CD4-positive, alpha-beta T cell (primary cell): ENCODE results near the gene NOB1. TPM values are rescaled to one million over a fixed set of nuclear protein-coding genes. Genes with fewer than 3 reads are reported as not detected.
"Not testable (repeated sequence)": the region's sequence is repeated elsewhere in the genome, so short reads cannot be mapped to it uniquely, and the experiment has no call there.

Experiments
- ATAC-seq: fragments of 200-7000 bp; cut with Tn5 transposase; one replicate; pipeline ENCODE4 v1.10.0; 2022; ENCODE audit warnings: mild to moderate bottlenecking; ENCODE audit not compliant: poor library complexity
- CTCF ChIA-PET: fragments of 350-600 bp; sonication (Branson Sonifier 250); formaldehyde crosslinking; loops from one replicate; lab custom pipeline; 2021; ENCODE audit warnings: antibody characterized with exemption, inconsistent platforms; lab: Charles Lee
- POLR2A ChIA-PET: fragments of 350-600 bp; sonication (Branson Sonifier 250); formaldehyde crosslinking; loops from one replicate; lab custom pipeline; 2021; ENCODE audit warnings: antibody characterized with exemption, inconsistent platforms; lab: Charles Lee
- DNase-seq, 14 experiments: peaks; one replicate each; pipeline ENCODE4 v3.0.0-alpha.2; 2013 to 2020; ENCODE audit warnings: mixed read lengths in 2 of 14
- H3K27ac ChIP-seq, 2 donors: one replicate each; pipeline versions ENCODE4 v1.5.1 to v1.7.0; 2013; ENCODE audit warnings: low read length in 2 of 2, low read depth in 1 of 2, mild to moderate bottlenecking in 1 of 2
- H3K27me3 ChIP-seq, 2 experiments: 1 replicate in 1 of 2; 2 replicates in 1 of 2; pipeline versions ENCODE4 v1.6.1 to v1.7.0; 2013; ENCODE audit warnings: low read length in 2 of 2, control low read depth in 1 of 2, mild to moderate bottlenecking in 1 of 2, moderate library complexity in 1 of 2; ENCODE audit not compliant: insufficient read depth in 2 of 2, control insufficient read depth in 1 of 2
- H3K36me3 ChIP-seq: one replicate; pipeline ENCODE4 v1.6.1; 2013; ENCODE audit warnings: low read length, control low read depth; ENCODE audit not compliant: insufficient read depth
- H3K4me1 ChIP-seq: one replicate; pipeline ENCODE4 v1.6.1; 2013; ENCODE audit warnings: low read length, control low read depth; ENCODE audit not compliant: insufficient read depth
- H3K4me3 ChIP-seq: one replicate; pipeline ENCODE4 v1.5.1; 2013; ENCODE audit warnings: mild to moderate bottlenecking, low read length, moderate library complexity
- H3K9me3 ChIP-seq, 2 experiments: 1 replicate in 1 of 2; 2 replicates in 1 of 2; pipeline versions ENCODE4 v1.6.1 to v1.7.0; 2013; ENCODE audit warnings: low read length in 2 of 2, mild to moderate bottlenecking in 2 of 2, control low read depth in 1 of 2, moderate library complexity in 1 of 2; ENCODE audit not compliant: control insufficient read depth in 1 of 2, insufficient read depth in 1 of 2
- H3K27ac Mint-ChIP-seq: one replicate; pipeline ENCODE4 v1.8.0; 2020; ENCODE audit warnings: mixed read lengths
- H3K27me3 Mint-ChIP-seq: one replicate; pipeline ENCODE4 v1.8.0; 2021; ENCODE audit warnings: mixed read lengths
- H3K36me3 Mint-ChIP-seq: one replicate; pipeline ENCODE4 v1.8.0; 2021; ENCODE audit warnings: low read depth, mixed read lengths
- H3K4me1 Mint-ChIP-seq: one replicate; pipeline ENCODE4 v1.8.0; 2021; ENCODE audit warnings: low read depth, mixed read lengths
- H3K4me3 Mint-ChIP-seq: one replicate; pipeline ENCODE4 v1.8.0; 2020; ENCODE audit warnings: mild to moderate bottlenecking, mixed read lengths
- H3K9me3 Mint-ChIP-seq: one replicate; pipeline ENCODE4 v1.8.0; 2020; ENCODE audit warnings: mixed read lengths
- intact Hi-C, 2 experiments: fragments of 100-400 bp; cut with DNase I in 1 of 2; cut with micrococcal nuclease in 1 of 2; formaldehyde crosslinking; loops; one replicate each; pipeline versions ENCODE4 v1.15.1 to v1.9.0; 2023 to 2025; cut with DNase I, micrococcal nuclease
- total RNA-seq, 174 experiments: library from RNA in 2 of 174; stranded (reverse) in 2 of 174; gene quantifications; one replicate each; pipeline ENCODE4 v1.2.3 and lab custom pipeline; 2021 to 2026
- TF ChIP-seq, protein P1 (sequence below): fragments of 200-600 bp; IDR thresholded peaks from one replicate; pipeline ENCODE4 v1.8.0; 2022; ENCODE audit warnings: antibody characterized with exemption, mild to moderate bottlenecking

Gene NOB1
- total RNA-seq, 2 experiments from 2014 or later, result 31.0 to 33.9 TPM

DNA sequence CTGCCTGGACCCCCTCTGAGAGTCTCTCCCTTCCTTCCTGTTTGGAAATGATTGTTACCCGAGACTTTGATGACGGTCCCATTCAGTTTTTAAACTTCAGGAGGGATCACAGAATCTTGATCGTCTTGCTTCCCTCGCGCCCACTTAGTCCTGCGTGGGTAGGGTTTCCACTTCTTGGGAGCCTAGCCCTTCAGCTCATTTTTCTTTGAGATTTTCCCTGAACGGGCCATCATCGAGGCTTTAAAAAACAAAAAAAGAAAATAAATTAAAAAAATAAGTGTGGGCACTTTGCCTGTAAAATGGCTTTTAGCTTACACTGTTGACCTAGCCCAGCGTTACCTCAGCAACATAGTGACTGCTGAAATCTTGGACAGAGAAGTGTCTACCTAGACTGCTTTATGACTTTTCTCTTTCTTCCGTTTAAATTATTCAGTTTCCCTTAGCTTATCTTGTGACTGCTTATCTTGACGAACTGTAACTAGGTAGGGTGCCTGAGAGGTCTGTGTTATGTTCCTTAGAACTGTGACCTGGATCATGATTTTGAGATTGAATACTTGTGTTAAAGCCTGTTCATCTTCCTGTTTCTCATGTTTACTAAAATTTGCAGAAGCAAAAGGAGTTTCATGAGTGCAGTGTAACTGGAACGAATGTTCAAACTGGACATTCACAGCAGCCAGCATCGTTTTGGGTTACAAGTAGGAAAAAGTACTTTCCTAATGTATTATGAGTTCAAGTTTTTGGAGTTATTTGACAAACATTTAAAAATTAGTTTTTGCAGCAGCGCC is 8.3 kb upstream of the NOB1 start:
- DNase-seq (peak in 5 of 14 experiments; percentile 10 to 57 (median 50)), ATAC-seq (peak; percentile 63)
- POLR2A ChIA-PET, result interaction anchor here (0.6 to 2.4 kb wide), 10 partner anchors 9 to 540 kb away, joined by 3 to 38 read pairs (median 4); partner anchors contain the start of genes AARS1, CYB5B, NOB1 and NQO1
- Mint-ChIP-seq H3K4me3 (peak overlapping the region; percentile 86), H3K4me1 (peaks cover 40% of the 10 kb centered on the region), H3K9me3 (no peaks in the 10 kb centered on the region), H3K36me3 (peaks cover 23% of the 10 kb centered on the region), H3K27me3 (no peaks in the 10 kb centered on the region), H3K27ac (peak overlapping the region; percentile 98)
- CTCF ChIA-PET, result interaction anchor here (0.6 to 3.6 kb wide), 2 partner anchors 8 to 53 kb away, joined by 3 to 17 read pairs; partner anchors contain the start of gene NOB1
- Histone ChIP-seq H3K27ac (peak overlapping the region; percentile 86 to 90), H3K4me3 (peak overlapping the region; percentile 98), H3K27me3 (no peaks in the 10 kb centered on the region), H3K36me3 (no peaks in the 10 kb centered on the region), H3K9me3 (no peaks in the 10 kb centered on the region), H3K4me1 (peaks cover 20% of the 10 kb centered on the region)
- intact Hi-C loops, result loop anchor here (2.0 to 5.0 kb wide), 3 partner anchors 196 to 452 kb away; partner anchors contain the start of genes NFAT5 (in 2 of the 2) and VPS4A (in 1 of the 2)
- TF ChIP-seq, protein P1, sequence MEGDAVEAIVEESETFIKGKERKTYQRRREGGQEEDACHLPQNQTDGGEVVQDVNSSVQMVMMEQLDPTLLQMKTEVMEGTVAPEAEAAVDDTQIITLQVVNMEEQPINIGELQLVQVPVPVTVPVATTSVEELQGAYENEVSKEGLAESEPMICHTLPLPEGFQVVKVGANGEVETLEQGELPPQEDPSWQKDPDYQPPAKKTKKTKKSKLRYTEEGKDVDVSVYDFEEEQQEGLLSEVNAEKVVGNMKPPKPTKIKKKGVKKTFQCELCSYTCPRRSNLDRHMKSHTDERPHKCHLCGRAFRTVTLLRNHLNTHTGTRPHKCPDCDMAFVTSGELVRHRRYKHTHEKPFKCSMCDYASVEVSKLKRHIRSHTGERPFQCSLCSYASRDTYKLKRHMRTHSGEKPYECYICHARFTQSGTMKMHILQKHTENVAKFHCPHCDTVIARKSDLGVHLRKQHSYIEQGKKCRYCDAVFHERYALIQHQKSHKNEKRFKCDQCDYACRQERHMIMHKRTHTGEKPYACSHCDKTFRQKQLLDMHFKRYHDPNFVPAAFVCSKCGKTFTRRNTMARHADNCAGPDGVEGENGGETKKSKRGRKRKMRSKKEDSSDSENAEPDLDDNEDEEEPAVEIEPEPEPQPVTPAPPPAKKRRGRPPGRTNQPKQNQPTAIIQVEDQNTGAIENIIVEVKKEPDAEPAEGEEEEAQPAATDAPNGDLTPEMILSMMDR, result no peak

DNA sequence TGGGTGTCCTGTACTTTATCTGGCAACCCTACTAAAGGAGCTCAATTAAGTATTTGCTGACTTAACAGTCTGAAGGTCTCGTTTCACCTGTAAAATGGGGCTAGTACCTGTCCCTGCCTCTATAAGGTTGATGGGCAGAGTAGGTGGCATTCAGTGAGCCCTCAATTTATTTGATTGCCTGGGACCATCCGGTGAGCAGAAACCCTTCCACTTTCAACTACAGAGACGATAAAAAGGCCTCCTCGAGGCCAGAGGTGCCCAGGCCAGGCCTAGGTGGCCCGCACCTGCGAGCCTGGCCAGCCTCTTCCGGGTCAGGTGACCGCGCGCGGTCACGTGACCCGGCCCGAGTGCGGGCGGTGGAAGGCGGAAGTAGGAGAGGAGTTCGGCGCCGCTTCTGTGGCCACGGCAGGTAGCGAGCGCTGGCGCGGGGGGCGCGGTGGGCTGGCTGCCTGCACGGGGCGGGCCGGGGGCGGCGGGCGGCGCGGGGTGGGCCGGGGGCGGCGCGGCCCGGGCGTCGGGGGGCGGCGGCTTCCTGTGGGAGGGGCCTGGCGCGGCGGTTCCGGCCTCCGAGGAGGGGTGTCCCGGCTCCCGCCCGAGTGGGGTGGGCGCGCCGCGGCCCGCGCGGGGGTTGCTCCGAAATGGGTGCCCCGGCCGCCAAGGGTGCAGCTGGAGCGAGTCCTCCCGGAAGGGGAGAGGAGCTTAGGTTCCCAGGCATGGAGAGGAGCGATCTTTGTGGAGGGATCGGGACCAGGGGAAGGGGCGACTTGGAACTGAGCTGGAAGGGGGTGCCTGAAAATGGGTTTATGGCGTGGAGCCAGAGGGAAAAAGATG is 7.5 kb upstream of the NOB1 start, which contains the start of gene WWP2:
TSS of gene WWP2 (plus strand) at position 350 of the 831 bp plus-strand sequence. CDS start 24,679 bp downstream, outside the sequence.
- Histone ChIP-seq H3K9me3 (no peaks in the 10 kb centered on the region), H3K4me3 (peak within 1 kb of the TSS; percentile 98), H3K4me1 (peaks cover 20% of the 10 kb centered on the region), H3K27ac (peak within 1 kb of the TSS; percentile 89 to 92), H3K36me3 (no peaks in the 10 kb centered on the region), H3K27me3 (no peaks in the 10 kb centered on the region)
- peaks cover 23% of the 10 kb centered on the region for H3K36me3 Mint-ChIP-seq
- peak within 1 kb of the TSS; percentile 98 for H3K27ac Mint-ChIP-seq
- no peaks in the 10 kb centered on the region for H3K27me3 Mint-ChIP-seq
- peak; percentile 72 for ATAC-seq
- ChIA-PET POLR2A (interaction anchor here (0.6 to 2.4 kb wide), 15 partner anchors 8 to 761 kb away, joined by 3 to 38 read pairs (median 3); partner anchors contain the start of genes AARS1, COG4, CYB5B and DDX19A), CTCF (interaction anchor here (1.2 to 3.6 kb wide), 2 partner anchors 7 to 9 kb away, joined by 4 to 17 read pairs; partner anchors contain the start of gene NOB1)
- H3K4me1 Mint-ChIP-seq, result peaks cover 34% of the 10 kb centered on the region
- H3K4me3 Mint-ChIP-seq, result peak within 1 kb of the TSS; percentile 93
- TF ChIP-seq, protein P1, result no peak
- intact Hi-C loops, result loop anchor here (2.0 to 5.0 kb wide), 4 partner anchors 195 to 451 kb away; partner anchors contain the start of genes NFAT5 (in 2 of the 2) and VPS4A (in 1 of the 2)
- H3K9me3 Mint-ChIP-seq, result no peaks in the 10 kb centered on the region
- DNase-seq, result peak; percentile 55 to 93 (median 74)

DNA sequence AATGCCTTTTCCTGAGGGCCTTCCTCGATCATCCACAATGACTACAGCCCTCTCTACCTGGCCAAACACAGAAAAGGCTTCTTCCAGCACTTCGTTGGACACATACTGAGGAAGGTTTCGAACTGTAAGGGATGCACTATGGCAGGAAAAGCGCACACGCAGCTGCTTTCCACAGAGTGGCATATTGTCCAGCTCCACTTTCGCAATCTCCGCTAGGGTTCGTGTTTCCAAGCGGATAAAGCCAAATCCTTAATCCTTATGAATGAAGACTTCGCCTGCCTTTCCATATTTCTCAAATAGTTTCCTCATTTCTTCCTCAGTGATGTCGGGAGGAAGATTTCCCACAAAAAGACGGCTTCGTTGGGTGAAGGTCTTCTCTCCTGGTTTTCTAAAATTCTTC is 2.6 kb upstream of the NOB1 start:
- H3K27me3 ChIP-seq, H3K4me3 Mint-ChIP-seq, H3K9me3 ChIP-seq, H3K27ac Mint-ChIP-seq, H3K9me3 Mint-ChIP-seq, H3K36me3 ChIP-seq, ATAC-seq, POLR2A ChIA-PET, H3K27me3 Mint-ChIP-seq, DNase-seq, H3K27ac ChIP-seq, CTCF ChIA-PET, H3K4me3 ChIP-seq: not testable (repeated sequence)
- Mint-ChIP-seq H3K4me1 (peaks cover 37% of the 10 kb centered on the region), H3K36me3 (peaks cover 19% of the 10 kb centered on the region)
- peaks cover 36% of the 10 kb centered on the region for H3K4me1 ChIP-seq
- intact Hi-C loops, result loop anchor here in 1 of 2 experiments (10.0 kb wide), 1 partner anchor 333 kb away; the partner anchor contains the start of gene CYB5B
